ENCODE results near the gene FAM131B. TPM values are rescaled to one million over a fixed set of nuclear protein-coding genes. Genes with fewer than 3 reads are reported as not detected.
A peak's percentile ranks its signal among the peaks of the same experiment; 100 is the strongest.

The FAM131B gene
- total and polyA plus RNA-seq, 9 of the 15 experiments (the other 6 are each of a cell fraction or from before 2014, with no cell fraction given): 0.03 to 0.04 TPM; not detected in 7

GRCh38 chr7:143380260-143380645 is 17.7 kb upstream of the FAM131B start (continued):
- TF ChIP-seq CTCF (IDR thresholded peaks at IDR 0.05 in 2 of 3, conservative IDR thresholded peaks at IDR 0.05 in 1 of 3; ENCODE audit: insufficient read depth in 2 of 3, low read depth in 1 of 3, low read length in 3 of 3): peak; percentile 94 to 98 (median 95)
- no peak for TF ChIP-seq MCM7 (IDR thresholded peaks at IDR 0.05)
- TF ChIP-seq ZBTB7A (IDR thresholded peaks at IDR 0.05; ENCODE audit: borderline replicate concordance, control insufficient read depth, low read depth, low read length): peak; percentile 95
- 0 out of 2 replicates have a peak, but pooled peaks have one; percentile 20 for TF ChIP-seq SMC3 (conservative IDR thresholded peaks at IDR 0.05; ENCODE audit: insufficient read depth, low read depth, low read length)
- peak; percentile 9; the same call in 1 of the 2 replicates for TF ChIP-seq GTF2F1 (IDR thresholded peaks at IDR 0.05; ENCODE audit: low read depth, low read length)
- peak; percentile 60; the same call in 1 of the 2 replicates for TF ChIP-seq ZKSCAN1 (IDR thresholded peaks at IDR 0.05; ENCODE audit: low read depth, low read length)
- TF ChIP-seq SIRT6 (IDR thresholded peaks at IDR 0.05; ENCODE audit: low read depth, low read length): no peak
- TF ChIP-seq KLF16 (IDR thresholded peaks at IDR 0.05): 0 out of 2 replicates have a peak, but pooled peaks have one; percentile 34
- peak; percentile 62; the same call in 1 of the 2 replicates for TF ChIP-seq NBN (IDR thresholded peaks at IDR 0.05; ENCODE audit: low read depth)
- peak; percentile 39 for TF ChIP-seq NEUROD1 (IDR thresholded peaks at IDR 0.05; ENCODE audit: borderline replicate concordance, low read depth, low read length, partially characterized antibody)
- 0 out of 4 replicates have a peak, but pooled peaks of 1 of the 2 experiments have one; percentile 18 for TF ChIP-seq SIN3A (IDR thresholded peaks at IDR 0.05; ENCODE audit: borderline replicate concordance in 2 of 2, control insufficient read depth in 1 of 2, low read depth in 2 of 2, low read length in 2 of 2)
- peak; percentile 16; the same call in 1 of the 2 replicates for TF ChIP-seq REST (IDR thresholded peaks at IDR 0.05; ENCODE audit: borderline replicate concordance)
- TF ChIP-seq REST (CRISPR knock-in tag; IDR thresholded peaks at IDR 0.05; ENCODE audit: low read depth): no peak
- TF ChIP-seq JUN (IDR thresholded peaks at IDR 0.05; ENCODE audit: borderline replicate concordance, low read depth, low read length): peak; percentile 8; the same call in 1 of the 2 replicates
- no peak for TF ChIP-seq JUN (CRISPR knock-in tag; IDR thresholded peaks at IDR 0.05; ENCODE audit: borderline replicate concordance)
- no peak for TF ChIP-seq NR4A1 (CRISPR knock-in tag; IDR thresholded peaks at IDR 0.05)
- 0 out of 2 replicates have a peak, but pooled peaks have one; percentile 38 for TF ChIP-seq NR4A1 (tag; IDR thresholded peaks at IDR 0.05)
- TF ChIP-seq CBX1 (IDR thresholded peaks at IDR 0.05; ENCODE audit: low read depth): peak; percentile 10; the same call in 1 of the 2 replicates
- peak; percentile 66 for TF ChIP-seq POLR2AphosphoS5 (IDR thresholded peaks at IDR 0.05; ENCODE audit: control insufficient read depth, insufficient read depth, low read depth, low read length)
